GM21786 (cell line): Measurements from ENCODE around the gene PHYHIPL.

ENCODE experiments used
- ATAC-seq: cut with Tn5 transposase; IDR thresholded peaks from one replicate; pipeline ENCODE4 v1.9.1; 2021; ENCODE audit not compliant: unreplicated experiment

The PHYHIPL gene

GRCh38 chr10:59289853-59290252, 113.4 kb downstream of the PHYHIPL start:
- no peak for ATAC-seq

GRCh38 chr10:59290448-59290847, 114.0 kb downstream of the PHYHIPL start:
- ATAC-seq: no peak
